Fibroblast of pulmonary artery (primary cell): Measurements from ENCODE around the gene TMEM271.

Experiments used
- DNase-seq: peaks from one replicate; pipeline ENCODE4 v3.0.0-alpha.2; 2010; ENCODE audit warnings: low read depth
- H3K4me3 ChIP-seq: replicated peaks from 2 replicates; pipeline ENCODE4 v1.5.1; 2011; ENCODE audit warnings: low read depth, mild to moderate bottlenecking, control low read depth, low read length, moderate library complexity
- CTCF ChIP-seq: IDR thresholded peaks from 2 replicates; pipeline ENCODE4 v1.5.1; 2011; ENCODE audit warnings: mild to moderate bottlenecking, control low read depth, low read length, inconsistent platforms; ENCODE audit errors: missing control alignments

TMEM271 gene

GRCh38 chr4:525660-526059 lies 50.4 kb downstream of the TMEM271 start:
- DNase-seq: no peak
- no peak for TF ChIP-seq CTCF
- no peak overlapping the region for H3K4me3 ChIP-seq

GRCh38 chr4:524196-524595 lies 51.9 kb downstream of the TMEM271 start:
- H3K4me3 ChIP-seq: no peak overlapping the region
- DNase-seq: no peak
- no peak for TF ChIP-seq CTCF
